CD14-positive monocyte (primary cell): ENCODE measurements around the gene SERINC2. TPM values are rescaled to one million over a fixed set of nuclear protein-coding genes. Genes with fewer than 3 reads are reported as not detected.

Experiments
- DNase-seq, 3 donors: peaks; one replicate each; pipeline ENCODE4 v3.0.0-alpha.2; 2011 to 2022
- H2AFZ ChIP-seq: 2 replicates; pipeline ENCODE4 v1.6.0; 2012; ENCODE audit warnings: mild to moderate bottlenecking, low read depth, low read length, inconsistent platforms; ENCODE audit not compliant: insufficient read depth, poor library complexity, severe bottlenecking
- H3K27ac ChIP-seq, 2 donors: 1 replicate in 1 of 2; 2 replicates in 1 of 2; pipeline ENCODE4 v1.5.1; 2012 to 2013; ENCODE audit warnings: low read length in 2 of 2, control low read depth in 1 of 2, inconsistent platforms in 1 of 2, low read depth in 1 of 2, mild to moderate bottlenecking in 1 of 2
- H3K27me3 ChIP-seq, 2 donors: one replicate each; pipeline versions ENCODE4 v1.6.0 to v1.6.1; 2011 to 2013; ENCODE audit warnings: low read length in 2 of 2; ENCODE audit not compliant: control insufficient read depth in 2 of 2, insufficient read depth in 2 of 2
- H3K36me3 ChIP-seq, 2 donors: replicated peaks in 1 of 2; 1 replicate in 1 of 2; 2 replicates in 1 of 2; pipeline versions ENCODE4 v1.5.1 to v1.6.1; 2012 to 2013; ENCODE audit warnings: low read length in 2 of 2, control low read depth in 1 of 2, inconsistent platforms in 1 of 2, mild to moderate bottlenecking in 1 of 2; ENCODE audit not compliant: insufficient read depth in 2 of 2, control insufficient read depth in 1 of 2
- H3K4me1 ChIP-seq, 2 donors: 1 replicate in 1 of 2; 2 replicates in 1 of 2; pipeline versions ENCODE4 v1.5.1 to v1.6.1; 2012 to 2013; ENCODE audit warnings: low read length in 2 of 2, control low read depth in 1 of 2, inconsistent platforms in 1 of 2, mild to moderate bottlenecking in 1 of 2, moderate library complexity in 1 of 2; ENCODE audit not compliant: insufficient read depth in 2 of 2, control insufficient read depth in 1 of 2
- H3K4me2 ChIP-seq: replicated peaks from 2 replicates; pipeline ENCODE3; 2012; ENCODE audit warnings: low read length, moderate library complexity, mild to moderate bottlenecking; ENCODE audit not compliant: poor library complexity, severe bottlenecking; ENCODE audit errors: extremely low read depth
- H3K4me3 ChIP-seq, 3 experiments: fragments of 200-600 bp in 1 of 3; sonication (generic) in 1 of 3; replicated peaks in 1 of 3; 1 replicate in 2 of 3; 2 replicates in 1 of 3; pipeline ENCODE4 v1.5.1; 2011 to 2013; ENCODE audit warnings: low read length in 3 of 3, mild to moderate bottlenecking in 3 of 3, control low read depth in 2 of 3, low read depth in 2 of 3, inconsistent platforms in 1 of 3, moderate library complexity in 1 of 3
- H3K79me2 ChIP-seq: 2 replicates; pipeline ENCODE4 v1.6.0; 2012; ENCODE audit warnings: mild to moderate bottlenecking, control low read depth, inconsistent platforms, low read length, moderate library complexity; ENCODE audit not compliant: insufficient read depth
- H3K9ac ChIP-seq: 2 replicates; pipeline ENCODE4 v1.6.0; 2017; ENCODE audit warnings: low read length, mild to moderate bottlenecking; ENCODE audit not compliant: insufficient read depth, poor library complexity, severe bottlenecking
- H3K9me3 ChIP-seq, 2 donors: replicated peaks in 1 of 2; 1 replicate in 1 of 2; 2 replicates in 1 of 2; pipeline versions ENCODE4 v1.5.1 to v1.6.1; 2012 to 2013; ENCODE audit warnings: low read length in 2 of 2, control low read depth in 1 of 2; ENCODE audit not compliant: control insufficient read depth in 1 of 2, insufficient read depth in 1 of 2
- H4K20me1 ChIP-seq: 2 replicates; pipeline ENCODE4 v1.6.0; 2012; ENCODE audit warnings: mild to moderate bottlenecking, low read length, control low read depth, moderate library complexity; ENCODE audit not compliant: insufficient read depth
- H3K27ac Mint-ChIP-seq, 7 donors: one replicate each; pipeline ENCODE4 v1.8.0; 2020; ENCODE audit warnings: mild to moderate bottlenecking in 7 of 7, mixed read lengths in 7 of 7, moderate library complexity in 6 of 7, inconsistent platforms in 2 of 7
- H3K27me3 Mint-ChIP-seq, 3 donors: one replicate each; pipeline ENCODE4 v1.8.0; 2021 to 2022; ENCODE audit warnings: low read depth in 3 of 3, mild to moderate bottlenecking in 3 of 3, mixed read lengths in 3 of 3, moderate library complexity in 3 of 3, inconsistent platforms in 1 of 3
- H3K36me3 Mint-ChIP-seq, 2 donors: one replicate each; pipeline ENCODE4 v1.8.0; 2020; ENCODE audit warnings: mixed read lengths in 2 of 2, inconsistent platforms in 1 of 2, mild to moderate bottlenecking in 1 of 2
- H3K4me1 Mint-ChIP-seq: one replicate; pipeline ENCODE4 v1.8.0; 2020; ENCODE audit warnings: mild to moderate bottlenecking, mixed read lengths
- H3K4me3 Mint-ChIP-seq, 2 donors: one replicate each; pipeline ENCODE4 v1.8.0; 2020; ENCODE audit warnings: mild to moderate bottlenecking in 2 of 2, mixed read lengths in 2 of 2, moderate library complexity in 1 of 2
- H3K9me3 Mint-ChIP-seq, 7 donors: one replicate each; pipeline ENCODE4 v1.8.0; 2020 to 2022; ENCODE audit warnings: mixed read lengths in 7 of 7, mild to moderate bottlenecking in 6 of 7, moderate library complexity in 6 of 7, inconsistent platforms in 2 of 7
- CTCF ChIP-seq: fragments of 200-600 bp; IDR thresholded peaks from one replicate; pipeline ENCODE4 v1.8.0; 2022; ENCODE audit warnings: antibody characterized with exemption, mild to moderate bottlenecking
- WGBS: methylation state at CpG from one replicate; pipeline ENCODE4 v1.1.5; 2013; ENCODE audit warnings: missing lambda C conversion rate; ENCODE audit not compliant: insufficient coverage; 5-methylcytosine and 5-hydroxymethylcytosine counted together
- intact Hi-C, 2 donors: fragments of 100-400 bp; cut with micrococcal nuclease; formaldehyde crosslinking; loops; one replicate each; pipeline versions ENCODE4 v1.15.0 to v1.15.1; 2023
- polyA plus RNA-seq, 3 donors: library from polyadenylated mRNA; depleted of rRNA in 1 of 3; unstranded in 2 of 3; stranded (reverse) in 1 of 3; fragments of 300-500 nt in 2 of 3; fragments of >200 nt in 1 of 3; fragmentation: Illumina TruSeq in 2 of 3; gene quantifications; 1 replicate in 2 of 3; 2 replicates in 1 of 3; pipeline ENCODE4 v1.2.3, GENCODE V29; 2012 to 2021

Gene SERINC2
- polyA plus RNA-seq, 3 donors: 4.1 to 12.6 (median 7.8) TPM

GRCh38 chr1:31414980-31415370, 2.0 kb downstream of the SERINC2 start:
- Histone ChIP-seq H3K27ac (no peak overlapping the region), H3K27me3 (peaks cover 21 to 45% of the 10 kb centered on the region in 2 donors), H3K79me2 (no peaks in the 10 kb centered on the region), H3K36me3 (no peaks in the 10 kb centered on the region), H3K9ac (no peak overlapping the region), H4K20me1 (peaks cover 9% of the 10 kb centered on the region), H3K4me3 (no peak overlapping the region), H2AFZ (no peak overlapping the region), H3K4me2 (no peak overlapping the region), H3K9me3 (peaks cover 0 to 8% of the 10 kb centered on the region in 2 donors), H3K4me1 (peaks cover 10 to 11% of the 10 kb centered on the region in 2 donors)
- Mint-ChIP-seq H3K27me3 (peaks cover 52 to 63% (median 58%) of the 10 kb centered on the region in 3 donors), H3K36me3 (peaks cover 4 to 9% of the 10 kb centered on the region in 2 donors), H3K4me1 (peaks cover 19% of the 10 kb centered on the region), H3K27ac (peak overlapping the region in 1 of 7 donors; percentile 72), H3K4me3 (peak overlapping the region in 1 of 2 donors; percentile 100), H3K9me3 (peaks cover 0 to 9% (median 4%) of the 10 kb centered on the region in 7 donors)
- no peak for TF ChIP-seq CTCF
- WGBS: no CpG with 5 or more reads among the region's 4 CpGs
- intact Hi-C loops: loop anchor here in 1 of 2 donors (10.0 kb wide), 1 partner anchor 230 kb away; no protein-coding TSS in a partner anchor
- DNase-seq: no peak

- no peak for TF ChIP-seq CTCF
- Mint-ChIP-seq H3K36me3 (peaks cover 4 to 9% of the 10 kb centered on the region in 2 donors), H3K4me1 (peaks cover 19% of the 10 kb centered on the region), H3K27ac (no peak overlapping the region), H3K4me3 (peak overlapping the region in 1 of 2 donors; percentile 51), H3K9me3 (peaks cover 0 to 9% (median 4%) of the 10 kb centered on the region in 7 donors), H3K27me3 (peaks cover 46 to 56% (median 51%) of the 10 kb centered on the region in 3 donors)
- WGBS: 95% methylated on average over 2 of the region's 2 CpGs
- no peak overlapping the region for H3K27ac ChIP-seq
- peaks cover 20 to 44% of the 10 kb centered on the region in 2 donors for H3K27me3 ChIP-seq
- peaks cover 0 to 8% of the 10 kb centered on the region in 2 donors for H3K9me3 ChIP-seq
- H3K79me2 ChIP-seq: no peaks in the 10 kb centered on the region
- peaks cover 10 to 11% of the 10 kb centered on the region in 2 donors for H3K4me1 ChIP-seq
- H3K9ac ChIP-seq: no peak overlapping the region
- no peak overlapping the region for H2AFZ ChIP-seq
- intact Hi-C loops: loop anchor here in 1 of 2 donors (10.0 kb wide), 1 partner anchor 231 kb away; no protein-coding TSS in a partner anchor
- H3K4me3 ChIP-seq: no peak overlapping the region
- no peak overlapping the region for H3K4me2 ChIP-seq
- no peak for DNase-seq
- H3K36me3 ChIP-seq: no peaks in the 10 kb centered on the region
- H4K20me1 ChIP-seq: peaks cover 9% of the 10 kb centered on the region
These were observed 2.6 kb downstream of the SERINC2 start for GRCh38 chr1:31415658-31416057.
